Amniotic epithelial cell (primary cell): Measurements from ENCODE around the gene CTDNEP1.
A peak's percentile ranks its signal among the peaks of the same experiment; 100 is the strongest.

ENCODE experiments used
- DNase-seq: peaks from one replicate; pipeline ENCODE4 v3.0.0-alpha.2; 2010; ENCODE audit warnings: low read depth

CTDNEP1 gene

GRCh38 chr17:7251661-7252175 is at the start of gene CTDNEP1:
Gene CTDNEP1, minus strand, starts transcription at chr17:7251734. Its CDS starts 438 bp downstream, at chr17:7251296.
- DNase-seq, result peak; percentile 100

- peak; percentile 66 for DNase-seq
Observed at GRCh38 chr17:7296189-7296861, 44.8 kb upstream of the CTDNEP1 start.

- no peak for DNase-seq
Observed at GRCh38 chr17:7295230-7296180, 44.0 kb upstream of the CTDNEP1 start.

DNA sequence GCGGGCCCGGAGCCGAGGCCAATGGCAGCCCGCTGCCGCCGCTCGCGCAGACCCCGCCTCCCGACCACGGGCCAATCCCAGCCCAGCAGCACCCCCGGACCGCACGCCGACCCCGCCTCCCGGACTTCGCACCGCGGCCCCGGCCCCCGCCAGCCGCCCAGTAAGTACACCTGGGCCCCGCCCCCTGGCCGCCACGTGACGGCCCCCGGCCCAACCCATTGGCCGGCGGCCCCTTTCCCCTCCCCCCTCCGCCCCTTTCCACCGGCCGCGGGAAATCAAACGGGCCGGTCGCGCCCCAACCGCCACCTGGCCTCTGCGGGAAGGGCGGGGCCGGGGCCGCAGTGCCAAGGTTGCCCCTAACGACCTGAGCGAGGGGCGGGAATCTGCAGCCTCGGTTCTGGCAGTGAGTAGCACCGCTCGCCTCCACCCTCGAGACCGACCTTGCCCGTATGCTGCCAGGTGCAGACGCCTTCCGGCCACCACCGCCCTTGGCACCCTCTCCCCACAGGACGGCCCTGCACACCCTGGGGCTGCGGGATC is 43.1 kb upstream of the CTDNEP1 start, which contains the start of gene YBX2:
YBX2 (minus strand) TSS at position 26 of the 540 bp plus-strand sequence. CDS start 139 bp downstream, outside the sequence.
- no peak for DNase-seq

- no peak for DNase-seq
Observed at GRCh38 chr17:7293816-7294613, 42.5 kb upstream of the CTDNEP1 start.

GRCh38 chr17:7293159-7293558 is 41.6 kb upstream of the CTDNEP1 start:
- peak; percentile 83 for DNase-seq

- no peak for DNase-seq
Observed at GRCh38 chr17:7292729-7293128, 41.2 kb upstream of the CTDNEP1 start.

DNA sequence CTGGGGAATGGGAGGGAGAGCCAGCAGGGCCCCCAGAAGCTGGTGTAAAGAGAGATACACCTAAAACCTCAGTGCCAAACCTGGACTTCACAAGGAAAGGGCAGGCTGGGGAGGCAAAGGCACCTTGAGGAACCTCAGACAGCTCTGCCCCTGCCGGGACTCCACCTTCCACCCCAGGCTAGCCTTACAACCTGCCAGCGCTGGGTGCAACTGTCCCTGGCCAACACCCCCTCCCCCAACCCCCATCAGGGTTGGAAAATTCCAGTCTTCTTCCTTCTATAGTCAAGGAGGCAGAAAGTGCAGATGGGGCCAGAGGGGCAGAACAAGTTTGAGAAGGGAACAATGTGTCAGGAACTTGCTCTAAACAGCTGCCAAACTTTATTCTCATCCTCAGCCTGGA is 40.7 kb upstream of the CTDNEP1 start:
- DNase-seq, result no peak

- no peak for DNase-seq
Observed at GRCh38 chr17:7290685-7291084, 39.2 kb upstream of the CTDNEP1 start.

DNA sequence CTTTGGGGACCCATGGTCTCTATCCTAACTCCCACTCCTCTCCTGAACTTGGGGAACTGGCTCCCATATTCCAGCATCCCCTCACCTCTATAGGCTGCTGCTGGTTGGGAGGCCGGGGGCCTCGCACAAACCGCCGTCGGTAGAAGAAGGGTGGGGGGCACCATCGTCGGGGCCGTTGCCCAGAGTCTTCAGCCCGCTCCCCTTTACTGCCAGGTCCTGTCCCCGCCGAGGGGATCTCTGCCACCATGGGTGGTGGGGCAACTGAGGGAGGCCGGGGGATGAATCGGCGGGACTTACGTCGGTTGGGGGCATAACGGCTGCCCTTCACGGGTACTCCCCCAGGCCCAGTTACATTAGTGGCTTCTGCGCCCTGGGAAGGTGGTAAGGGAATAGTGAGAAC is 38.6 kb upstream of the CTDNEP1 start:
- no peak for DNase-seq

- no peak for DNase-seq
Observed at GRCh38 chr17:7289256-7290032, 37.9 kb upstream of the CTDNEP1 start.

GRCh38 chr17:7285679-7286078 is 34.1 kb upstream of the CTDNEP1 start:
- no peak for DNase-seq

DNA sequence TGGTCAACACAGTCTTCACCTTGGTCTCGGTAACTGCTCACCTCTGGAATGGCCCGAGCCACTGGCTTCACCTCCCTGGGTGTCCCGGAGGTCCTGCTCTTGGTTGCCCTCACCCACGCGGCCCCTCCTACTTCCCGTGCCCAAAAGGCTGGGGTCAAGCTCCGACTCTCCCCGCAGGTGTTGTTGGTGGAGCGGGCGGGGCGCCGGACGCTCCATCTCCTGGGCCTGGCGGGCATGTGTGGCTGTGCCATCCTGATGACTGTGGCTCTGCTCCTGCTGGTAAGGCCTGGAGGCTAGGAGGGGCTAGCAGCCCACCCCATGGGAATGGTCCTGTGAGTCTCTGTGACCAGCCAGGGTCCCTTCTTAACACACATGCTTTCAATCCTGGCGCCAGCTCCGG is 33.4 kb upstream of the CTDNEP1 start:
- DNase-seq, result no peak

GRCh38 chr17:7283471-7284216 is 32.1 kb upstream of the CTDNEP1 start:
- DNase-seq, result no peak

DNA sequence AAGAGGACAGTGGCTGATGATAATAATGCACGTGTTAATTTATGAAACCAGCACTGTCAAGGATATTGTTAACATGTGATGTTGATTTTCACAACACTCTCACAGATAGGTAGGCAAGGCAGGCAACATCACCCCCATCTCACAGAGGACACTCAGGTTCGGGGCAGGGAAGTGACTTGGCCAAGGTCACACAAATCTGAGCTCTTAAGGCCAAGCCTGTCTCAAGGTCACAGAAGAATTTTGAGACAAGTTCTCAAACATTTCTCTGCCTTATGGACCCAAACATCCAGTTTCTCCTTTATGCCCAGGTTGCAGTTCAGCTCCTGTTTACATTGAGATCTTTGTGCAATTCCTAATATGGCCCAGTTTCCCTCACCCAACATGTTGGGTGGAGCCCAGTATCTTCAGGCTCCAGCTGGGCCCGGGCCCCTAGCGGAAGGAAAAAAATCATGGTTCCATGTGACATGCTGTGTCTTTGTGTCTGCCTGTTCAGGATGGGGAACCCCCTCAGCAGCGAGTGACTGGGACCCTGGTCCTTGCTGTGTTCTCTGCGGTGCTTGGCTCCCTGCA is 31.3 kb upstream of the CTDNEP1 start:
- DNase-seq, result no peak

DNA sequence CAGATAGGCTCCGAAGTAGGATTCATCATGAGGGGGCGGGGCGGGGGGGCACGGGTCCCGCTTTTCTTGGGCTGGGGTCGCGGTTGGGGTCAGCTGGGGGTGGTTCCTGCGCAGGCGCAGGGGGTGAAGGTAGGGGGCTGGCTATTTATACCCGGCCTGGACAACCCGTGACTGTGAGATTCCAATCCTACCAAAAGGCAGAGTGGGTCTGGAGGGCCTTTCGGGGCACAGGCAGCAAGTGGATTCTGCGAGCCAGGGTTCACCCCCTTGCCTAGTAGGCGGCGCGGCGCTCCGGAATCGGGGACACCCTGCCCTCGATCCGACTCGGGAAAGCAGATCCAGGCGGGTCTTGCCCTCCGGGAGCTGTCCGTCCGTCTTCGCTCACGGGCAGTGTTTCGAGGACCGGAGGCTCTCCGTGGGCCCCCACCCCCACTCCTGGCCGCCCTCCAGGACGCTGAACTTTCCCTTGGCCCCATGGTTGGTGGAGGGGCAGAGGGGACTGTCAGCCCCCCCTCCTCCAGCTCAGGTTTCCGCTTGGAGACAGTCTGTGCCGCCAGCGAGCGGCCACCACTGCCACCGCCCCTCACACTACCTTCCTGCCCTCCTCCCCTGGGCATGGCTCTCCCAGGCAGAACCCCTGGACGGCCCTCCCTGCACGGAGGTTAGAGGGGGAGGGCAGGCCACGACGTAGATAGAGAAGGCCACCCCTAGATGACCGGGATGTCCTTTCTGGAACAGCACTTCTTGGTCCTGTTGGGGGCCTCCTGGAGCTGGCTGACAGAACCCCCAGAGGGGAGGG is 30.6 kb upstream of the CTDNEP1 start:
- no peak for DNase-seq

DNA sequence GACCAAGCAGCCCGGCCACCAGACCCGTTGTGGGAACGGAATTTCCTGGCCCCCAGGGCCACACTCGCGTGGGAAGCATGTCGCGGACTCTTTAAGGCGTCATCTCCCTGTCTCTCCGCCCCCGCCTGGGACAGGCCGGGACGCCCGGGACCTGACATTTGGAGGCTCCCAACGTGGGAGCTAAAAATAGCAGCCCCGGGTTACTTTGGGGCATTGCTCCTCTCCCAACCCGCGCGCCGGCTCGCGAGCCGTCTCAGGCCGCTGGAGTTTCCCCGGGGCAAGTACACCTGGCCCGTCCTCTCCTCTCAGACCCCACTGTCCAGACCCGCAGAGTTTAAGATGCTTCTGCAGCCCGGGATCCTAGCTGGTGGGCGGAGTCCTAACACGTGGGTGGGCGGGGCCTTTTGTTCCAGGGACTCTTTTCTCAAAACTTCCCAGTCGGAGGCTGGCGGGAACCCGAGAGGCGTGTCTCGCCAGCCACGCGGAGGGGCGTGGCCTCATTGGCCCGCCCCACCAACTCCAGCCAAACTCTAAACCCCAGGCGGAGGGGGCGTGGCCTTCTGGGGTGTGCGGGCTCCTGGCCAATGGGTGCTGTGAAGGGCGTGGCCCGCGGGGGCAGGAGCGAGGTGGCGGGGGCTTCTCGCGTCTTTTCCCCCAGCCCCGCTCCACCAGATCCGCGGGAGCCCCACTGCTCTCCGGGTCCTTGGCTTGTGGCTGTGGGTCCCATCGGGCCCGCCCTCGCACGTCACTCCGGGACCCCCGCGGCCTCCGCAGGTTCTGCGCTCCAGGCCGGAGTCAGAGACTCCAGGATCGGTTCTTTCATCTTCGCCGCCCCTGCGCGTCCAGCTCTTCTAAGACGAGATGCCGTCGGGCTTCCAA is 29.8 kb upstream of the CTDNEP1 start, which contains the start of gene SLC2A4:
SLC2A4 (plus strand) TSS at position 645 of the 879 bp plus-strand sequence; CDS start at position 862, 217 bp downstream.
- peak; percentile 90 for DNase-seq
